Osteocyte (in vitro differentiated cells): ENCODE results near the gene ATP6V1E1. TPM values are rescaled to one million over a fixed set of nuclear protein-coding genes. Genes with fewer than 3 reads are reported as not detected.

Experiments
- DNase-seq: peaks from one replicate; pipeline ENCODE4 v3.0.0; 2021; ENCODE audit warnings: mixed read lengths; ENCODE audit not compliant: unreplicated experiment; ENCODE audit errors: extremely low spot score
- H3K27ac Mint-ChIP-seq: one replicate; pipeline ENCODE4 v1.8.0; 2021; ENCODE audit warnings: mild to moderate bottlenecking, mixed read lengths; ENCODE audit not compliant: unreplicated experiment
- H3K27me3 Mint-ChIP-seq: one replicate; pipeline ENCODE4 v1.8.0; 2021; ENCODE audit warnings: mixed read lengths; ENCODE audit not compliant: unreplicated experiment
- H3K36me3 Mint-ChIP-seq: one replicate; pipeline ENCODE4 v1.8.0; 2021; ENCODE audit warnings: mixed read lengths; ENCODE audit not compliant: unreplicated experiment
- H3K4me1 Mint-ChIP-seq: one replicate; pipeline ENCODE4 v1.8.0; 2021; ENCODE audit warnings: mixed read lengths; ENCODE audit not compliant: unreplicated experiment
- H3K4me3 Mint-ChIP-seq: one replicate; pipeline ENCODE4 v1.8.0; 2021; ENCODE audit warnings: mild to moderate bottlenecking, moderate library complexity, mixed read lengths; ENCODE audit not compliant: unreplicated experiment
- H3K9me3 Mint-ChIP-seq: one replicate; pipeline ENCODE4 v1.8.0; 2021; ENCODE audit warnings: mixed read lengths; ENCODE audit not compliant: unreplicated experiment
- total RNA-seq: library from RNA; stranded (reverse); gene quantifications from 2 replicates; pipeline ENCODE4 v1.2.1, GENCODE V29; 2021
- TF ChIP-seq, protein P1 (sequence below): fragments of 200-600 bp; sonication (generic); IDR thresholded peaks from 2 replicates; pipeline ENCODE4 v1.5.0; 2021; ENCODE audit warnings: antibody characterized with exemption, mild to moderate bottlenecking, moderate library complexity

The ATP6V1E1 gene
- total RNA-seq, 1 donor from 2014 or later, result 119 TPM

DNA sequence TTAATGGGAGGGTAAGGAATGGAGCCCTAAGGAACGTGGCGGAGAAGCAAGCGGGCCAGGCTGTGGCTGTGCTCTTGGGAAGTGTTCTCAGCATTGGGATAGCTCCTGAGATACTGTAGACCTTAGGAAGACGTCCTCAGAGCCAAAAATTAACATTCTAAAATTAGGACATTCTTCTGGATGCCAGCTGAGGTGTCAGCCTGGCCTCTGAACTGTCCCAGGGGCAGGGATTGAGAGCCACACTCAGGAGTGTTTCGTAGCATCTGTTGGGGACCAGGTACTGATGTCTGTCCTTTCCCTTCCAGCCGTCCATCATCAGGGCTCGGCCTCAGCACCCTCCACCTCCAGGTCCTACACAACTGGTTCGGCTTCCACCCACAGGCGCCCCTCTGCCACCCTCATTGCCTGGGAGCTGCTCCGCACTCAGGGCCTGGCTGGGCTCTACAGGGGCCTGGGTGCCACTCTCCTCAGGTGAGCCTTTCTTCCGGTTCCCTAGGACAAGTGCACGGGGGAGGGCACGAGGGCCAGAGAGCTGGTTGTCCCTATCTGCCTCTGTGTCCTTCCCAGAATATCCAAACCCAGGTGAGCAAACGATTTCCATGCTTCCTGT, 41.6 kb downstream of the ATP6V1E1 start:
- Mint-ChIP-seq H3K27me3 (no peaks in the 10 kb centered on the region), H3K9me3 (no peaks in the 10 kb centered on the region), H3K36me3 (peaks cover 22% of the 10 kb centered on the region), H3K4me3 (no peak overlapping the region), H3K27ac (no peak overlapping the region), H3K4me1 (no peaks in the 10 kb centered on the region)
- TF ChIP-seq, protein P1, sequence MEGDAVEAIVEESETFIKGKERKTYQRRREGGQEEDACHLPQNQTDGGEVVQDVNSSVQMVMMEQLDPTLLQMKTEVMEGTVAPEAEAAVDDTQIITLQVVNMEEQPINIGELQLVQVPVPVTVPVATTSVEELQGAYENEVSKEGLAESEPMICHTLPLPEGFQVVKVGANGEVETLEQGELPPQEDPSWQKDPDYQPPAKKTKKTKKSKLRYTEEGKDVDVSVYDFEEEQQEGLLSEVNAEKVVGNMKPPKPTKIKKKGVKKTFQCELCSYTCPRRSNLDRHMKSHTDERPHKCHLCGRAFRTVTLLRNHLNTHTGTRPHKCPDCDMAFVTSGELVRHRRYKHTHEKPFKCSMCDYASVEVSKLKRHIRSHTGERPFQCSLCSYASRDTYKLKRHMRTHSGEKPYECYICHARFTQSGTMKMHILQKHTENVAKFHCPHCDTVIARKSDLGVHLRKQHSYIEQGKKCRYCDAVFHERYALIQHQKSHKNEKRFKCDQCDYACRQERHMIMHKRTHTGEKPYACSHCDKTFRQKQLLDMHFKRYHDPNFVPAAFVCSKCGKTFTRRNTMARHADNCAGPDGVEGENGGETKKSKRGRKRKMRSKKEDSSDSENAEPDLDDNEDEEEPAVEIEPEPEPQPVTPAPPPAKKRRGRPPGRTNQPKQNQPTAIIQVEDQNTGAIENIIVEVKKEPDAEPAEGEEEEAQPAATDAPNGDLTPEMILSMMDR, result no peak
- no peak for DNase-seq

DNA sequence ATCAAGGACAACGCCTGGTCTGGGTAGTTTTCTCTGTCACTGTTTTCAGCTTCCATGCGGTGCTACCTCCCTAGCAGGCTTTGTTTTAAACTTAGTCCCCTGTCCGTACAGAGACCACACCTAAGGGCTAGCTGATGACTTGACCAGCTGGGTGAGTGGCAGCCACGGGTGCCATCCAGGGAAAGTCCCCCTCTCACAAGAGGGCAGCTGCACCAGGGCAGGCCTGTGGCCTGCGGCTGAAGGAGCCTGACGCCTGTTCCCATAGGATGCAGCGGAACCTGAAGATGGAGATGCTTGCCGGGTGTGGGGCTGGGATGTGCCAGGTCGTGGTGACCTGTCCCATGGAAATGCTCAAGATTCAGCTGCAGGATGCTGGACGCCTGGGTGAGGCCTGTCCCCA, 45.4 kb downstream of the ATP6V1E1 start:
- no peak overlapping the region for H3K27ac Mint-ChIP-seq

DNA sequence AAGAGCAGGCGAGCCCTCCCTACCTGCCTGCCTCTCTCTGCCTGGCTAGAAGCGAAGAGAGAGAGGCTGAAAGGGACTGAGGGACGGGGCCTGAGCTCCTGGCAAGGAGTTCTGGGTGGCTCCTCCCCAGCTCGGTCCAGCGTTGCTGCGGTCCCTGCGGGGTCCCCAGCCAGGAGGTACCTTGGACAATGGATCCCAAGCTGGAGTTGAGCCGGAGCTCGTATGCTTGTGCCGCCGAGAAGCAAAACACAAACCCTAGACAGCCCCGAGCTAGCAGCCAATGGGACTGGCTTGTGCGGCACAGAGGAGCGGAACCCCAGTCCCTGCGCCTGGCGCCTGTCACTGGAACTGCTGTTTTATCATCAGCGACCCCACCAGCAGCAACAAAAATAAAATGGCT, 46.9 kb downstream of the ATP6V1E1 start:
- Mint-ChIP-seq H3K4me1 (peaks cover 7% of the 10 kb centered on the region), H3K36me3 (no peaks in the 10 kb centered on the region), H3K9me3 (no peaks in the 10 kb centered on the region), H3K4me3 (no peak overlapping the region), H3K27ac (no peak overlapping the region), H3K27me3 (no peaks in the 10 kb centered on the region)
- TF ChIP-seq, protein P1, result no peak
- no peak for DNase-seq

More for the DNA sequence above, 45.4 kb downstream of the ATP6V1E1 start:
- TF ChIP-seq, protein P1, result no peak
- no peak overlapping the region for H3K4me3 Mint-ChIP-seq
- H3K27me3 Mint-ChIP-seq, result no peaks in the 10 kb centered on the region
- H3K9me3 Mint-ChIP-seq, result no peaks in the 10 kb centered on the region
- H3K36me3 Mint-ChIP-seq, result no peaks in the 10 kb centered on the region
- DNase-seq, result no peak
- peaks cover under 1% of the 10 kb centered on the region for H3K4me1 Mint-ChIP-seq

DNA sequence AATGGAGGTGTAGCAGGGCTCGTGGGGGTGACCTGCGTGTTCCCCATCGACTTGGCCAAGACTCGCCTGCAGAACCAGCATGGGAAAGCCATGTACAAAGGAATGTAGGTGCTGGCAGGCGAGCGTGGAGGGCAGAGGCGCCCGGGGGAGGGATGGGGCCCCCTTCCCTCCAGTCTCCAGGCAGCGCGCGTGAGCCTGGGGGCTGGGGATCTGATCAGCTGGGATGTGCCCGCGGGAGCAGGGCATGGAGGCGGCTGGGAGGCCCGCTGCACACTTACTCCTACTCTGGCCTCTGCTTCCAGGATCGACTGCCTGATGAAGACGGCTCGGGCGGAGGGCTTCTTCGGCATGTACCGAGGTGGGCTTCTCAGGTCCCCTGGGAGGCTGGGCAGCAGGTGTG, 47.5 kb downstream of the ATP6V1E1 start:
- Mint-ChIP-seq H3K4me1 (peaks cover 13% of the 10 kb centered on the region), H3K36me3 (no peaks in the 10 kb centered on the region), H3K4me3 (no peak overlapping the region), H3K27me3 (no peaks in the 10 kb centered on the region), H3K27ac (no peak overlapping the region), H3K9me3 (no peaks in the 10 kb centered on the region)
- TF ChIP-seq, protein P1, result no peak
- DNase-seq, result no peak

DNA sequence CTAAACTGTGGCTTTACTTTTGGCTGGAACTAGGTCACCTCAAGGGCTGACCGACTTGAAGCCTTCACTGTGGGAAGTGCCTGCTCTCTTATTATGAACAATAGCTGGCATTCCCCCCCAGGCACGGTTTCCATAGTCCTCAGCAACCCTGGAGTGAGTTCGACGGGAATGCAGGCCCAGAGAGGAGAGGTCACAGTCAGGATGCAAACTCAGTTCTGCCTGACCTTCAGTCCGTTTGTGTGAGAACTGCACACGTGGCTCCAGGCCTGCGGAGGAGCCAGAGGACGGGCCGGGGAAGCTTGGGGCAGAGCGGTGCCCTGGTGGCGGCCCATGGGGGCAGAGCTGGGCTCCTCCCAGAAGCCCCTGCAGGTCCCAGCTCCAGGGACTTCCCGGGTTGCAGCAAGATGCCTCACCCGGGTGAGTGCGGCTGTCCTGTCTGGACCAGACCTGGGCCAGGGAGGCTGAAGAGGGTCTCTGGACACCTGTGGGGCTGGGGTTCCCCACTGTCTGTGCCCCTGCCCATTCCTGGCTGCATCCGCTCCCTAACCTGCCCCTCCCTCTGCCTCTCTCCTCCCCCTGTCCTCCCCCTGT, 48.0 kb downstream of the ATP6V1E1 start:
- H3K9me3 Mint-ChIP-seq, result no peaks in the 10 kb centered on the region
- H3K4me3 Mint-ChIP-seq, result no peak overlapping the region
- no peak for DNase-seq
- H3K27me3 Mint-ChIP-seq, result no peaks in the 10 kb centered on the region
- H3K4me1 Mint-ChIP-seq, result peaks cover 18% of the 10 kb centered on the region
- no peak overlapping the region for H3K27ac Mint-ChIP-seq
- TF ChIP-seq, protein P1, result no peak
- no peaks in the 10 kb centered on the region for H3K36me3 Mint-ChIP-seq
